Measurements from ENCODE around the gene ABL1. TPM values are rescaled to one million over a fixed set of nuclear protein-coding genes. Genes with fewer than 3 reads are reported as not detected.

Gene ABL1
- 92.2 and 94.8 TPM in 2 replicates for total RNA-seq

- H3K79me2 ChIP-seq (ENCODE audit: insufficient read depth, low read length): peaks cover 84% of the 10 kb centered on the region
- peaks cover 46% of the 10 kb centered on the region for H3K4me1 ChIP-seq (ENCODE audit: insufficient read depth, low read length)
- H3K4me2 ChIP-seq (ENCODE audit: insufficient read depth, low read length): peak within 1 kb of the TSS; percentile 97
- peak within 1 kb of the TSS; percentile 95 for H3K4me3 ChIP-seq (ENCODE audit: insufficient read depth, low read length)
- TF ChIP-seq, protein P1, sequence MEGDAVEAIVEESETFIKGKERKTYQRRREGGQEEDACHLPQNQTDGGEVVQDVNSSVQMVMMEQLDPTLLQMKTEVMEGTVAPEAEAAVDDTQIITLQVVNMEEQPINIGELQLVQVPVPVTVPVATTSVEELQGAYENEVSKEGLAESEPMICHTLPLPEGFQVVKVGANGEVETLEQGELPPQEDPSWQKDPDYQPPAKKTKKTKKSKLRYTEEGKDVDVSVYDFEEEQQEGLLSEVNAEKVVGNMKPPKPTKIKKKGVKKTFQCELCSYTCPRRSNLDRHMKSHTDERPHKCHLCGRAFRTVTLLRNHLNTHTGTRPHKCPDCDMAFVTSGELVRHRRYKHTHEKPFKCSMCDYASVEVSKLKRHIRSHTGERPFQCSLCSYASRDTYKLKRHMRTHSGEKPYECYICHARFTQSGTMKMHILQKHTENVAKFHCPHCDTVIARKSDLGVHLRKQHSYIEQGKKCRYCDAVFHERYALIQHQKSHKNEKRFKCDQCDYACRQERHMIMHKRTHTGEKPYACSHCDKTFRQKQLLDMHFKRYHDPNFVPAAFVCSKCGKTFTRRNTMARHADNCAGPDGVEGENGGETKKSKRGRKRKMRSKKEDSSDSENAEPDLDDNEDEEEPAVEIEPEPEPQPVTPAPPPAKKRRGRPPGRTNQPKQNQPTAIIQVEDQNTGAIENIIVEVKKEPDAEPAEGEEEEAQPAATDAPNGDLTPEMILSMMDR (IDR thresholded peaks at IDR 0.05; ENCODE audit: extremely low read depth, low read depth, low read length): no peak
- no peaks in the 10 kb centered on the region for H3K27me3 ChIP-seq (ENCODE audit: insufficient read depth, low read length)
- H3K36me3 ChIP-seq (ENCODE audit: insufficient read depth, low read length): peaks cover 5% of the 10 kb centered on the region
- H3K9me3 ChIP-seq (ENCODE audit: low read depth, low read length): no peaks in the 10 kb centered on the region
- H2AFZ ChIP-seq (ENCODE audit: low read length): peak within 1 kb of the TSS; percentile 67
- H3K27ac ChIP-seq (ENCODE audit: low read depth, low read length): peak within 1 kb of the TSS; percentile 96
- peak; percentile 97 for DNase-seq (ENCODE audit: insufficient read length, low spot score, missing footprints)
- H4K20me1 ChIP-seq (ENCODE audit: insufficient read depth, low read length): peaks cover 24% of the 10 kb centered on the region
These were observed at the start of gene ABL1 for GRCh38 chr9:130834371-130835336. ABL1 (plus strand) TSS chr9:130835254; CDS start chr9:130835447, 193 bp downstream.

DNA sequence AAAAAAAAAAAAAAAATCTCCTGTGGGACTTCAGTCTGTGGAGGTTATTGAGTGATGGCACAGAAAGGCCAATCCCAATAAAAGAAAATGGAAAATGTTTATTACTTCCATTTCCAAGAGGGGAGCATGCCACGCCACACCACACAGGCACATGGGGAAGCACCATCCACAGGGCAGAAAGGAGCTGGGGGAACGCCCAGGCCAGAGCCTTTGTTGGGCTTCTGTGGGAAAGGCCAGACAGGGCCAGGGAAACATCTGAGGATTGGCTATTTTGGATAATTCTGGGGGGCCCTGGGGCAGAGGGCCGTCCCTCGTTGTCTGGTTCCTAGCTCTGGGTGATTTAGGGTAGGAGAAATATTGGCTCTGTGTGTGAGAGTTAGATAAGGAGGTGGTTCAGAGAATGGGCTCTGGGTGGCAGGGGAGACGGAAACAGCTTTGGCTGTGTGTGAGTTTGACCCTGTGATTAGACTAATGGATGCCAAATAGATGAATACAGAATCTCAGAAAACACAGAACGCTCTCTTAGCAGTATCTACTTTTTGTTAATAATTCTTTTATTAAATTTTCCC lies 49.0 kb upstream of the ABL1 start:
- Histone ChIP-seq H3K36me3 (ENCODE audit: insufficient read depth, low read length) (no peaks in the 10 kb centered on the region), H3K9me3 (ENCODE audit: low read depth, low read length) (peaks cover 5% of the 10 kb centered on the region), H3K27me3 (ENCODE audit: insufficient read depth, low read length) (no peaks in the 10 kb centered on the region), H3K4me2 (ENCODE audit: insufficient read depth, low read length) (no peak overlapping the region), H3K4me3 (ENCODE audit: insufficient read depth, low read length) (no peak overlapping the region), H3K79me2 (ENCODE audit: insufficient read depth, low read length) (peaks cover 77% of the 10 kb centered on the region), H3K4me1 (ENCODE audit: insufficient read depth, low read length) (peaks cover 34% of the 10 kb centered on the region), H2AFZ (ENCODE audit: low read length) (no peak overlapping the region), H4K20me1 (ENCODE audit: insufficient read depth, low read length) (peaks cover 5% of the 10 kb centered on the region), H3K27ac (ENCODE audit: low read depth, low read length) (no peak overlapping the region)
- TF ChIP-seq, protein P1 (IDR thresholded peaks at IDR 0.05; ENCODE audit: extremely low read depth, low read depth, low read length): no peak
- DNase-seq (ENCODE audit: insufficient read length, low spot score, missing footprints): no peak

DNA sequence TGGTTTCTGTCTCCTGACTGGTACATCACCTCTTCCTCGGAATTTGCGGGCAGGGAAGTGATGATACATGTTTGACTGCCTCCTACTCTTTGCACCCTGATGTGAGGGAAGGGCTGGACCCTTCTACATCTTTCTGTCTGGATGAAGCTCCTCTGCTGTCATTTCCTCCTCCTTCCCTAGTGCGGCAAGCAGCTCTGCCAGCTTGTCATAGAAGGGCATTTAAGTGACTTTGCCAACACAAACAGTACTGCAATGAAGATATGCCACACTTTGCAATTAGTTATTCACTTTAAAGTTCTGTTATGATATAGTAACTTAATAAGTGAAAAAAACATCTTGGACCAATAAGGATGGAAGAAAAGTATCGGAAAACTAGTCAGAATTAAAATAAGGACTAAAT lies 48.5 kb upstream of the ABL1 start:
- H4K20me1 ChIP-seq (ENCODE audit: insufficient read depth, low read length): peaks cover 5% of the 10 kb centered on the region
- H3K4me3 ChIP-seq (ENCODE audit: insufficient read depth, low read length): no peak overlapping the region
- H3K27ac ChIP-seq (ENCODE audit: low read depth, low read length): no peak overlapping the region
- H3K79me2 ChIP-seq (ENCODE audit: insufficient read depth, low read length): peaks cover 82% of the 10 kb centered on the region
- no peak overlapping the region for H3K4me2 ChIP-seq (ENCODE audit: insufficient read depth, low read length)
- TF ChIP-seq, protein P1 (IDR thresholded peaks at IDR 0.05; ENCODE audit: extremely low read depth, low read depth, low read length): no peak
- no peak for DNase-seq (ENCODE audit: insufficient read length, low spot score, missing footprints)
- peaks cover 30% of the 10 kb centered on the region for H3K4me1 ChIP-seq (ENCODE audit: insufficient read depth, low read length)
- no peaks in the 10 kb centered on the region for H3K36me3 ChIP-seq (ENCODE audit: insufficient read depth, low read length)
- no peak overlapping the region for H2AFZ ChIP-seq (ENCODE audit: low read length)
- no peaks in the 10 kb centered on the region for H3K27me3 ChIP-seq (ENCODE audit: insufficient read depth, low read length)
- H3K9me3 ChIP-seq (ENCODE audit: low read depth, low read length): peaks cover 5% of the 10 kb centered on the region
